ENCODE results near the gene KLHL40. TPM values are rescaled to one million over a fixed set of nuclear protein-coding genes. Genes with fewer than 3 reads are reported as not detected.

The KLHL40 gene
- total and polyA plus RNA-seq, 9 of the 15 experiments (the other 6 are each of a cell fraction or from before 2014, with no cell fraction given), result not detected

- ChIA-PET POLR2A (no interaction called here), CTCF (ENCODE audit: low intra/inter-chr PET ratio) (interaction anchor here (0.7 kb wide), 1 partner anchor 132 kb away, joined by 4 read pairs; no protein-coding TSS in a partner anchor)
- Histone ChIP-seq H4K20me1 (replicated peaks; ENCODE audit: control insufficient read depth, insufficient read depth, low read length) (0 out of 2 replicates have a peak, but pooled peaks cover 5% of the 10 kb centered on the region), H2AFZ (ENCODE audit: low read depth, low read length) (no peak overlapping the region), H3K27ac (ENCODE audit: extremely low read depth, low read depth, low read length) (no peak overlapping the region), H3K9me3 (replicated peaks; ENCODE audit: control insufficient read depth, insufficient read depth, low read depth, low read length) (no peaks in the 10 kb centered on the region), H3K36me3 (ENCODE audit: control insufficient read depth, insufficient read depth, low read length) (no peaks in the 10 kb centered on the region), H3K4me3 (no peak overlapping the region), H3K79me2 (ENCODE audit: control insufficient read depth, insufficient read depth, low read length) (no peaks in the 10 kb centered on the region), H3K4me1 (replicated peaks in 1 of 2; ENCODE audit: control insufficient read depth in 2 of 2, insufficient read depth in 2 of 2, low read length in 2 of 2) (peaks cover 4 to 9% of the 10 kb centered on the region in 2 experiments; a peak in 4 of 5 replicates), H3K9ac (ENCODE audit: insufficient read depth in 1 of 2, low read depth in 2 of 2, low read length in 2 of 2) (no peak overlapping the region), H3K4me2 (ENCODE audit: insufficient read depth, low read length) (no peak overlapping the region), H3K27me3 (ENCODE audit: control insufficient read depth in 2 of 2, insufficient read depth in 2 of 2, low read length in 2 of 2) (peaks cover 7 to 27% of the 10 kb centered on the region in 2 experiments; a peak in 3 of 5 replicates), H3K9me1 (ENCODE audit: control insufficient read depth, insufficient read depth, low read length) (no peaks in the 10 kb centered on the region)
- ATAC-seq (no peak), FAIRE-seq (no peak), DNase-seq (ENCODE audit: extremely low read depth in 1 of 4, low spot score in 3 of 4) (peak in 1 of 4 experiments; percentile 7)
- WGBS (ENCODE audit: insufficient coverage, low coverage, missing lambda C conversion rate), result 6% methylated on average over 4 of the region's 4 CpGs
- no TSS peak for BruUV-seq (replicated peaks)
- in situ Hi-C loops (cut with MboI) (no loop called here), intact Hi-C loops (cut with micrococcal nuclease) (no loop called here)
- 0 out of 2 replicates have a peak, but pooled peaks have one; percentile 13 for TF ChIP-seq NFIC (IDR thresholded peaks at IDR 0.05)
- no peak for TF ChIP-seq ZNF766 (CRISPR knock-in tag; conservative IDR thresholded peaks at IDR 0.05)
- TF ChIP-seq ZNF707 (CRISPR knock-in tag; conservative IDR thresholded peaks at IDR 0.05), result no peak
- peak; percentile 99 for TF ChIP-seq ZNF12 (CRISPR knock-in tag; IDR thresholded peaks at IDR 0.05)
Measured at GRCh38 chr3:42668793-42669217, 16.5 kb upstream of the KLHL40 start.

- Histone ChIP-seq H3K9me1 (ENCODE audit: control insufficient read depth, insufficient read depth, low read length) (no peaks in the 10 kb centered on the region), H3K4me3 (no peak overlapping the region), H3K27ac (ENCODE audit: extremely low read depth, low read depth, low read length) (no peak overlapping the region), H3K27me3 (ENCODE audit: control insufficient read depth in 2 of 2, insufficient read depth in 2 of 2, low read length in 2 of 2) (peaks cover 7 to 27% of the 10 kb centered on the region in 2 experiments; a peak in 3 of 5 replicates), H4K20me1 (replicated peaks; ENCODE audit: control insufficient read depth, insufficient read depth, low read length) (0 out of 2 replicates have a peak, but pooled peaks cover 2% of the 10 kb centered on the region), H3K36me3 (ENCODE audit: control insufficient read depth, insufficient read depth, low read length) (no peaks in the 10 kb centered on the region), H3K9ac (ENCODE audit: insufficient read depth in 1 of 2, low read depth in 2 of 2, low read length in 2 of 2) (no peak overlapping the region), H3K9me3 (replicated peaks; ENCODE audit: control insufficient read depth, insufficient read depth, low read depth, low read length) (no peaks in the 10 kb centered on the region), H3K4me2 (ENCODE audit: insufficient read depth, low read length) (no peak overlapping the region), H2AFZ (ENCODE audit: low read depth, low read length) (no peak overlapping the region), H3K79me2 (ENCODE audit: control insufficient read depth, insufficient read depth, low read length) (no peaks in the 10 kb centered on the region), H3K4me1 (replicated peaks in 1 of 2; ENCODE audit: control insufficient read depth in 2 of 2, insufficient read depth in 2 of 2, low read length in 2 of 2) (peaks cover 4 to 5% of the 10 kb centered on the region in 2 experiments; a peak in 4 of 5 replicates)
- FAIRE-seq, result no peak
- BruUV-seq (replicated peaks), result no TSS peak
- no peak for ATAC-seq
- ChIA-PET POLR2A (interaction anchor here (0.5 to 1.1 kb wide), 5 partner anchors 9 to 43 kb away, joined by 3 read pairs; partner anchors contain the start of gene KLHL40), CTCF (ENCODE audit: low intra/inter-chr PET ratio) (no interaction called here)
- intact Hi-C loops (cut with micrococcal nuclease), result no loop called here
- in situ Hi-C loops (cut with MboI), result no loop called here
- TF ChIP-seq JUND (IDR thresholded peaks at IDR 0.05; ENCODE audit: borderline replicate concordance, low read depth, low read length) (no peak), JUND (tag; IDR thresholded peaks at IDR 0.05; ENCODE audit: borderline replicate concordance, low read depth, low read length) (no peak), BMI1 (IDR thresholded peaks at IDR 0.05; ENCODE audit: low read length) (no peak), CREB1 (IDR thresholded peaks at IDR 0.05) (no peak), CREB1 (CRISPR knock-in tag; IDR thresholded peaks at IDR 0.05) (no peak), FOS (IDR thresholded peaks at IDR 0.05; ENCODE audit: extremely low read depth, insufficient read length) (no peak), POLR2AphosphoS2 (IDR thresholded peaks at IDR 0.05; ENCODE audit: low read length) (no peak), ATF1 (CRISPR knock-in tag; IDR thresholded peaks at IDR 0.05) (no peak), ATF1 (tag; IDR thresholded peaks at IDR 0.05) (no peak)
- TF ChIP-seq, protein P1, sequence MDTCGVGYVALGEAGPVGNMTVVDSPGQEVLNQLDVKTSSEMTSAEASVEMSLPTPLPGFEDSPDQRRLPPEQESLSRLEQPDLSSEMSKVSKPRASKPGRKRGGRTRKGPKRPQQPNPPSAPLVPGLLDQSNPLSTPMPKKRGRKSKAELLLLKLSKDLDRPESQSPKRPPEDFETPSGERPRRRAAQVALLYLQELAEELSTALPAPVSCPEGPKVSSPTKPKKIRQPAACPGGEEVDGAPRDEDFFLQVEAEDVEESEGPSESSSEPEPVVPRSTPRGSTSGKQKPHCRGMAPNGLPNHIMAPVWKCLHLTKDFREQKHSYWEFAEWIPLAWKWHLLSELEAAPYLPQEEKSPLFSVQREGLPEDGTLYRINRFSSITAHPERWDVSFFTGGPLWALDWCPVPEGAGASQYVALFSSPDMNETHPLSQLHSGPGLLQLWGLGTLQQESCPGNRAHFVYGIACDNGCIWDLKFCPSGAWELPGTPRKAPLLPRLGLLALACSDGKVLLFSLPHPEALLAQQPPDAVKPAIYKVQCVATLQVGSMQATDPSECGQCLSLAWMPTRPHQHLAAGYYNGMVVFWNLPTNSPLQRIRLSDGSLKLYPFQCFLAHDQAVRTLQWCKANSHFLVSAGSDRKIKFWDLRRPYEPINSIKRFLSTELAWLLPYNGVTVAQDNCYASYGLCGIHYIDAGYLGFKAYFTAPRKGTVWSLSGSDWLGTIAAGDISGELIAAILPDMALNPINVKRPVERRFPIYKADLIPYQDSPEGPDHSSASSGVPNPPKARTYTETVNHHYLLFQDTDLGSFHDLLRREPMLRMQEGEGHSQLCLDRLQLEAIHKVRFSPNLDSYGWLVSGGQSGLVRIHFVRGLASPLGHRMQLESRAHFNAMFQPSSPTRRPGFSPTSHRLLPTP (IDR thresholded peaks at IDR 0.05; ENCODE audit: borderline replicate concordance, extremely low read depth, insufficient read length), result no peak
- WGBS (ENCODE audit: insufficient coverage, low coverage, missing lambda C conversion rate), result 0% methylated on average over 7 of the region's 7 CpGs
- DNase-seq (ENCODE audit: extremely low read depth in 1 of 4, low spot score in 3 of 4), result peak in 1 of 4 experiments; percentile 8
Measured at GRCh38 chr3:42670051-42670576, 15.2 kb upstream of the KLHL40 start.
